Caco-2 (cell line): ENCODE measurements around the gene NTRK1. TPM values are rescaled to one million over a fixed set of nuclear protein-coding genes. Genes with fewer than 3 reads are reported as not detected.

Source experiments
- BruUV-seq: library from RNA; stranded (reverse); fragments of 400-500 nt; replicated peaks from 2 replicates; lab custom pipeline; 2021; lab: Mats Ljungman, UMichigan
- CTCF ChIA-PET: fragments of 300-600 bp; sonication (Branson Sonifier 250); formaldehyde crosslinking; loops from one replicate; lab custom pipeline; 2022; ENCODE audit warnings: antibody characterized with exemption; lab: Charles Lee
- POLR2A ChIA-PET: fragments of 300-600 bp; sonication (Branson Sonifier 250); formaldehyde crosslinking; loops from one replicate; lab custom pipeline; 2022; ENCODE audit warnings: antibody characterized with exemption; lab: Charles Lee
- DNase-seq, 2 experiments: peaks; one replicate each; pipeline versions ENCODE4 v3.0.0 to v3.0.0-alpha.2; 2020 to 2022
- H3K27me3 ChIP-seq: replicated peaks from 2 replicates; pipeline ENCODE4 v1.6.0; 2011; ENCODE audit warnings: low read length; ENCODE audit not compliant: control insufficient read depth, insufficient read depth
- H3K36me3 ChIP-seq: 2 replicates; pipeline ENCODE4 v1.5.1; 2011; ENCODE audit warnings: low read length; ENCODE audit not compliant: control insufficient read depth, insufficient read depth
- H3K4me1 ChIP-seq: fragments of 250-450 bp; sonication (Bioruptor Pico); 2 replicates; pipeline ENCODE4 v1.5.1; 2020; ENCODE audit warnings: mild to moderate bottlenecking
- H3K4me3 ChIP-seq: 2 replicates; pipeline ENCODE4 v1.5.1; 2011; ENCODE audit warnings: low read depth, mild to moderate bottlenecking, control low read depth, low read length
- H3K9me3 ChIP-seq: fragments of 250-450 bp; sonication (Bioruptor Pico); 2 replicates; pipeline ENCODE4 v1.5.1; 2020; ENCODE audit warnings: mild to moderate bottlenecking, moderate library complexity
- H3K27ac Mint-ChIP-seq: one replicate; pipeline ENCODE4 v1.8.0; 2022; ENCODE audit warnings: mixed read lengths; ENCODE audit not compliant: unreplicated experiment
- H3K27me3 Mint-ChIP-seq: one replicate; pipeline ENCODE4 v1.8.0; 2022; ENCODE audit warnings: mixed read lengths; ENCODE audit not compliant: insufficient read depth, unreplicated experiment
- H3K36me3 Mint-ChIP-seq: one replicate; pipeline ENCODE4 v1.8.0; 2022; ENCODE audit warnings: mild to moderate bottlenecking, mixed read lengths; ENCODE audit not compliant: insufficient read depth, unreplicated experiment
- H3K4me1 Mint-ChIP-seq: one replicate; pipeline ENCODE4 v1.8.0; 2022; ENCODE audit warnings: low read depth, mixed read lengths; ENCODE audit not compliant: unreplicated experiment
- H3K4me3 Mint-ChIP-seq: one replicate; pipeline ENCODE4 v1.8.0; 2022; ENCODE audit warnings: mild to moderate bottlenecking, moderate library complexity, mixed read lengths; ENCODE audit not compliant: unreplicated experiment
- H3K9me3 Mint-ChIP-seq: one replicate; pipeline ENCODE4 v1.8.0; 2022; ENCODE audit warnings: mixed read lengths; ENCODE audit not compliant: unreplicated experiment
- CTCF ChIP-seq, 2 experiments: fragments of 200-600 bp in 1 of 2; IDR thresholded peaks; 1 replicate in 1 of 2; 2 replicates in 1 of 2; pipeline versions ENCODE4 v1.5.1 to v1.8.0; 2011 to 2022; ENCODE audit warnings: antibody characterized with exemption in 1 of 2, control low read depth in 1 of 2, inconsistent platforms in 1 of 2, low read depth in 1 of 2, low read length in 1 of 2, mild to moderate bottlenecking in 1 of 2, moderate library complexity in 1 of 2; ENCODE audit not compliant: insufficient read depth in 1 of 2, severe bottlenecking in 1 of 2, unreplicated experiment in 1 of 2
- intact Hi-C: fragments of 100-400 bp; cut with micrococcal nuclease; formaldehyde crosslinking; loops from one replicate; pipeline ENCODE4 v1.10.0; 2022; ENCODE audit not compliant: unreplicated experiment
- total RNA-seq: library from RNA; stranded (reverse); gene quantifications from 2 replicates; pipeline ENCODE4 v1.2.3, GENCODE V29; 2022

The NTRK1 gene
- total RNA-seq, 1 experiment from 2014 or later: not detected

- Histone ChIP-seq H3K4me1 (0 out of 2 replicates have a peak, but pooled peaks cover 9% of the 10 kb centered on the region), H3K9me3 (no peaks in the 10 kb centered on the region), H3K27me3 (no peaks in the 10 kb centered on the region), H3K36me3 (no peaks in the 10 kb centered on the region), H3K4me3 (no peak overlapping the region)
- no peak for DNase-seq
- CTCF ChIA-PET: no interaction called here
- no TSS peak for BruUV-seq
- POLR2A ChIA-PET: no interaction called here
- Mint-ChIP-seq H3K9me3 (no peaks in the 10 kb centered on the region), H3K36me3 (no peaks in the 10 kb centered on the region), H3K27ac (no peak overlapping the region), H3K4me3 (no peak overlapping the region), H3K27me3 (no peaks in the 10 kb centered on the region), H3K4me1 (no peaks in the 10 kb centered on the region)
- TF ChIP-seq CTCF (IDR thresholded peaks at IDR 0.05; ENCODE audit: insufficient read depth in 1 of 2, low read depth in 1 of 2, low read length in 1 of 2, severe bottlenecking in 1 of 2, unreplicated experiment in 1 of 2): no peak
- intact Hi-C loops: no loop called here
Observed at GRCh38 chr1:156904187-156904959, 43.7 kb downstream of the NTRK1 start.

- H3K4me1 Mint-ChIP-seq: no peaks in the 10 kb centered on the region
- no peak overlapping the region for H3K4me3 Mint-ChIP-seq
- no peak for TF ChIP-seq CTCF (IDR thresholded peaks at IDR 0.05; ENCODE audit: insufficient read depth in 1 of 2, low read depth in 1 of 2, low read length in 1 of 2, severe bottlenecking in 1 of 2, unreplicated experiment in 1 of 2)
- Histone ChIP-seq H3K36me3 (no peaks in the 10 kb centered on the region), H3K9me3 (no peaks in the 10 kb centered on the region), H3K4me3 (no peak overlapping the region), H3K27me3 (no peaks in the 10 kb centered on the region), H3K4me1 (0 out of 2 replicates have a peak, but pooled peaks cover 9% of the 10 kb centered on the region)
- BruUV-seq: no TSS peak
- POLR2A ChIA-PET: no interaction called here
- no peaks in the 10 kb centered on the region for H3K9me3 Mint-ChIP-seq
- no peak overlapping the region for H3K27ac Mint-ChIP-seq
- intact Hi-C loops: no loop called here
- no peaks in the 10 kb centered on the region for H3K36me3 Mint-ChIP-seq
- CTCF ChIA-PET: no interaction called here
- no peak for DNase-seq
- H3K27me3 Mint-ChIP-seq: no peaks in the 10 kb centered on the region
Observed at GRCh38 chr1:156905176-156905575, 44.5 kb downstream of the NTRK1 start.

GRCh38 chr1:156905651-156906050 lies 45.0 kb downstream of the NTRK1 start:
- ChIA-PET CTCF (no interaction called here), POLR2A (no interaction called here)
- Histone ChIP-seq H3K4me3 (no peak overlapping the region), H3K36me3 (no peaks in the 10 kb centered on the region), H3K4me1 (0 out of 2 replicates have a peak, but pooled peaks cover 9% of the 10 kb centered on the region), H3K9me3 (no peaks in the 10 kb centered on the region), H3K27me3 (no peaks in the 10 kb centered on the region)
- Mint-ChIP-seq H3K4me3 (no peak overlapping the region), H3K27ac (no peak overlapping the region), H3K36me3 (no peaks in the 10 kb centered on the region), H3K4me1 (no peaks in the 10 kb centered on the region), H3K27me3 (no peaks in the 10 kb centered on the region), H3K9me3 (no peaks in the 10 kb centered on the region)
- BruUV-seq: no TSS peak
- no peak for DNase-seq
- intact Hi-C loops: no loop called here
- TF ChIP-seq CTCF (IDR thresholded peaks at IDR 0.05; ENCODE audit: insufficient read depth in 1 of 2, low read depth in 1 of 2, low read length in 1 of 2, severe bottlenecking in 1 of 2, unreplicated experiment in 1 of 2): no peak
